Adrenal gland (tissue), 5 donors: ENCODE data around the gene ANKRD36B.
"Not testable (repeated sequence)": the region's sequence is repeated elsewhere in the genome, so short reads cannot be mapped to it uniquely, and the experiment has no call there.

ENCODE experiments used
- CTCF ChIP-seq, 6 experiments: fragments of 450-650 bp in 4 of 6; fragments of 200-600 bp in 2 of 6; sonication (generic) in 1 of 6; IDR thresholded peaks; 1 replicate in 5 of 6; 2 replicates in 1 of 6; pipeline versions ENCODE4 v1.5.1 to v1.8.0; 2016 to 2021; ENCODE audit warnings: antibody characterized with exemption in 6 of 6, mild to moderate bottlenecking in 2 of 6, moderate library complexity in 1 of 6
- POLR2A ChIP-seq, 2 donors: fragments of 450-650 bp; IDR thresholded peaks; one replicate each; pipeline ENCODE4 v1.6.1; 2017; ENCODE audit warnings: antibody characterized with exemption in 2 of 2, mild to moderate bottlenecking in 2 of 2, moderate library complexity in 1 of 2
- donor health status: DM: no; HTN: no; CAD: no.

- not testable (repeated sequence) for TF ChIP-seq POLR2A, CTCF (IDR thresholded peaks at IDR 0.05)
Observed at GRCh38 chr2:97605109-97605508, 15.4 kb upstream of the ANKRD36B start.
